Measurements from ENCODE around the gene PTTG1IP.
"Not testable (repeated sequence)": the region's sequence is repeated elsewhere in the genome, so short reads cannot be mapped to it uniquely, and the experiment has no call there.

Gene PTTG1IP

DNA sequence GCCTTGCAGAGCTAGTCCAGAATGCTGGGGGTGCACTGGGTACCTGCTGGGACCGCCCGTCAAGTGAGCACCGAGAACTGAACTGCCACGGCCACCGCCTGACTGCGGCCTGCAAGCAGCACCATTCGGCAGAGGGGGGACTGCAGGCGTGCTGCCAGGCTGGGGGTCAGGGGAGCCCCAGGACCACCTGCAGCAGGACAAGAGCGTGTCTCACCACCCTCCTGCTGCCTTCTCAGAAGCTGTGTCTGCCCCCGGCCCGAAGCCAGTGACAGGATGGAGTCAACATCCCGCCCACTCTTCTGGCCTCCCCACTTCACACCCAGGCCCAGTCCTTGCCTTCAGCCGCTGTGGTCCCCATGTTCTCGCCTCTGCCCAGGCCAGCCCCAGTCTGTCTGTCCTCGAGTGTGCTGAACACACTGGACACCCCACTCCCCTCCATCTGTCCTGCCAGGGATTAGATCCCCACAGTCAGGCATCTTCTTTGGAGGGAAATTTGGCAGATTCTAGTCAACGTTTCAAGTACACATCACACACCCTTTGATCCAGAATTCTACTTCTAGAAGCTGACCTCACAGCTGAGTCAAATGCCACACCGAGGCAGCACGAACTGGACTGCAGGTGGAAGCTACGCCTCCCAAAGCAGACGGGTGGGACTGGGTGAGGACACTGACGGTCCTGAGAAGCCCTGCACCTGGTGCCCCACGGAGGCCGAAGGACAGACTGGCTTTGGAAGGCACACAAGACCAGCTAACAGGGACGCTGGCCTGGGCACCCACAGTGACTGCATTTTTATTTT lies 26.0 kb downstream of the PTTG1IP start:
- DNase-seq (ENCODE audit: low read depth in 1 of 2, low spot score in 1 of 2) = no peak

DNA sequence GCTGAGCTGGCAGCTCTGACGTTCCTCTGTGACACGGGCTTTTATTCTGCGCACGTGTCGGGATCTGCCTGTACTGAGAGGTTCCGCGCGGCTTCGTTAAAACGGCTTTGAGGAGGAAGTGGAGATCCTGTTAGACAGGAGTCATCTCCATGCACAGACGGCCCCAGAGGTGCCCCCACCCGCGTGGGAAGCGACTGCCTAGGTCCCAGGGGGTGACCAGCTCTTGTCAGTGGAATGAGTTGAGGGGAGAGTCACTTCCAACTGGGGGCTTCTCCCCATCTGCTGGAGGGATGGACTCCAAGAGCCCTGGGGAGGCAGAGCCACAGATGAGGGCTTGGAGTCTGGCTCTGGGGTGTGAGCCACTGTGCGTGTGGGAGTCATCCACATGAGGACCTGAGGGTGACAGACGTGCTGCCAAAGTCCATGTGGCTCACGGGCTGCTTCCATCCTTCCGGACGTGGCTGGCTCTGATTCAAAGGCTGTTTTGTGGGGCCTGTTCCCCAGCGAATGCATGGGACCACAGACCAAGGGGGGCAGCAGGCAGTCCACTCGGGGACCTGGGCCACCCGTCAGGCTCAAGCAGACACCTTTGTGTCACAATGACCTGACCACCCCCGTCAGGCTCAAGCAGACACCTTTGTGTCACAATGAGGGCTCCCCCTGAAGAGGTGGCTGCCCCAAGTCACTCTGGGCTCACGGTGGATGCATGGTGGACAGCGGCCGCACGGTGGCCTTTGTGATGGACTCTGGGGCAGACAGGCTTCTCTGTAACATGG lies 26.8 kb downstream of the PTTG1IP start:
- no peak for DNase-seq (ENCODE audit: low read depth in 1 of 2, low spot score in 1 of 2)

DNA sequence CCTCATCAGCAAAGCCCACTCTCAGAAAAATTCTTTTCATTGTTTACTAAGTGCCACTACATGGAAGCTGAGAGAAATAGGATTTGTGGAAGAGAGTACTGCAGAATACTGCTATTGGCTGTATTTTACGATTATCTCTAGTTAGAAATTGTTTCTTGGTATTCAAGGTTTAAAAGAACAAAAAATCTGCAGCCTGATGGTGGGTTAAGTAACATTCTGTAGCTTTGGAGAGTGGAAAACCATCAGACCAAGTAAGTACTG lies 27.3 kb downstream of the PTTG1IP start:
- DNase-seq (ENCODE audit: low read depth in 1 of 2, low spot score in 1 of 2) = no peak

DNA sequence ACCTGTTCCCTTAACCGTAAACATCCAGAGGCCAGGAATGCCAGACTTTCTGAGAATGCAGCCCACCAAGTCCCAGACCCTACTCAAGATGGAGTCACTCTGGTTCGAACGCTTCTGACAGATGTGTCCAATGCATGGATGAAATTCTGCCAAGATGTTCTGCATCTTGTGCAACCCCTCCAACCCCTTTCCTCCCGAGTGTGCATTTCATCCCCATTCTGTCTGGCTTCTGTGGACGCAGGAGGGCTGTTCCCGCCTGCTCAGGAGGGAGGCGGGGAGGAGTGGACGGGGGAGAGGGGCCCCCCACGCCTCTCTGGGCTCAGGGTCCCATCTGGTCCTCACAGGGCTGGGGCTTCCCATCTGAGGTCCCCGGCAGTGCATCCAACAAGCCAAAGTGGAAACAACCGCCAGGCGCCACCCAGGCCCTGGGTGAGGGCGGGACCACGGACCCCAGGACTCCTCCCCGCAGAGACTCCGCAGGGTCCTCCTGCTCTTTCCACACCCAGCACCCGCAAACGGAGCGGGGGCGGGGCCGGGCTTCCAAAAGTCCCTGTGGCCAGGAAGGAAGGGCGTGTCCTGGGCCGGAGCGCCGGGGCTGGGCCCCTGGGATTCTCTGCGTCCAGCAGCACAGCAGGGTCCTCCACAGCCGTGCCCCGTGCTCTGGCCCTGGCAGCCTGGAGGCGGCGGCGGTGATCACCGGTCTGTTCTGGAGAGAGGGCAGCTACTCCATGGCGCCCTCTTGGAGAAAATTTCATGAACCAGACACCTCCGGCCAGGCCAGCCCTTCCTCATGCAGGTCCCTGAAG lies 27.9 kb downstream of the PTTG1IP start:
- peak in 1 of 2 donors; percentile 33 for DNase-seq (ENCODE audit: low read depth in 1 of 2, low spot score in 1 of 2)

DNA sequence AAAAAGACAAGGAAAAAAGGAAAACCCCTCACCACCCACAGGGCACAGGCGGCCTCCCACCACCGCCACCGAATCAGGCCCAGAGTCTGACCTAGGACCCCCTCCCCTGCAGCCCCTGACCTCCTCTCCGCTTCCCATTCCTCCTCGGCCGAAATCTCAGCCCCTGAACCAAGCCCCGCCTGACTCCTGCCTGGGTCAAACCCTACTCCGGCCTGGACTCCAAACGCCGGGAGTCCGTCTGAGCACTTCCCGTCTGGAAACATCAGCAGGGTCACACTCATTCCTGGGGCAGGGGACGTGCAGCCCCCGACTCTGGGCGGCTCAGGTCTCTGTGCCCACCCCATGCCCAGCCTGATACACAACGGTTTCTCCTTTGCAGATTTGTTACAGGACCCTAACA lies 29.2 kb downstream of the PTTG1IP start:
- DNase-seq (ENCODE audit: low read depth in 1 of 2, low spot score in 1 of 2) = no peak

DNA sequence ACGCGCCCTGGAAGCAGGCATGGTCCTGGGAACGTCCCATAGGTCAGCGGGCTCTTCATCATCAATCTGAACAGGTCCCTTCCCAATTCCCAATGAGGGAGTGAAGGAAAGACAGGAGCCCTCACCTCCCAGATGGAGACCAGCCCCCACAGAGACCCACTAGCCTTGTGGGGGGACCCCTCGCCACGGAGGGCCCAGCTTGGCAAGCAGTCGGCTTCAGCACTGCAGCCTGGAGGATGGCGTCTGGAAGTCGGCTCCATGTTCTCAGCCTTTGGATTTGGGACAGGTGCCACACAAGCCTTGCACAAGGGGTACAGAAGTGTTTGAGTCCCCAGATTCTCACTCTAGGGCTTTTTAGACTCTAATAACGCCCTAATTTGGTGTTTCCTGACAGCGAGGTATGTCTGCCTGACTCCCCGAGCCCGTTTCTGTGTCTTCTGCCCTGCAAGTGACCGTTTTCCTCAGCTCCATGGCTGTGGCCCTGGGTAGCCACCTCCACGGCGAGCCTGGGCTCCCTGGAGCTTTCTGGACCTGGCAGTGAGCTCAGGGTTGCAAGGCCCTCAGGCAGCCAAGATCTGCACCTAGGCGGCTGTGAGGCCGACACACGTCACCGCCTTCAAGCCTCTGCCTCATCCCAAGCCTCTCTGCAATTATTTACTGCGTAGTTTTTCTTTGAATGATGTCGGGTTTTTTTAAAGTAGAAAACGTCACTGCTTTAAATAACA lies 30.6 kb downstream of the PTTG1IP start:
- no peak for DNase-seq (ENCODE audit: low read depth in 1 of 2, low spot score in 1 of 2)

DNA sequence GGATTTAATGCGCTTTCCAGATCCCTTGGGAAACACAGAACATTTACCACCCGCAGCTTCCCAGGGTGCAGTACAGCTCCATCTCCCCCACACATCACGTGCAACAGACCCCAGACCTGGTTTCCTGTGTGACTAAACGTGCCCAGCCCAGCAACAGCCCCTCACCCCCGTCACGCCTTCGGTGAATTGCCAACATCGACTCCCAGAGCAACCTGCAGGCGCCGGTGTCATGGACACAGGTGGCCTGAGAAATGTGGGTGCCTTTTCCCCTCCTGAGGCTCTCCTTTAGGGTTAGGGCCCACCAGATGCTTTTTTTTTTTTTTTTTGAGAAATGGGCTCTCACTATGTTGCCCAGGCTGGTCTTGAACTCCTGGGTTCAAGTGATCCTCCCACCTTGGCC lies 31.4 kb downstream of the PTTG1IP start:
- no peak for DNase-seq (ENCODE audit: low read depth in 1 of 2, low spot score in 1 of 2)

DNA sequence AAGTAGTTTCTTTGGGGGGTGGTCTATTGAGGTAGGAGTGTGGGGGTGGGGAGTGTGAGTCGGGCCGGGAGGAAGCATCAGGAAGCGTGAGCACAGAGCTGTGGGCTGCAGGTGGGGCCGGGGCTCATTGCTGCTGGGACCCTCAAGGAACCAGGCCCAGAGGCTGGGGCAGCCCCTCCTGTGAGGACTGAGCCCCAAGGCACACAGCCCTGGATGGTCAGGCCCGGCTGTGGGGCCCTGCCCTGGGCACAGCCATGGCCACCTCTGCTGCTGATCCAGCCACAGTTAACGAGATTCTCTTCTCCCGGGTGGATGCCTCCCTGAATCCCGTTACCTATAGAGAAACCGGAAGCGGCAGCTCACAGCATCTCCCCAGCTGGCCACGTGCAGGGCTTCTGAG lies 32.7 kb downstream of the PTTG1IP start:
- DNase-seq (ENCODE audit: low read depth in 1 of 2, low spot score in 1 of 2) = no peak

DNA sequence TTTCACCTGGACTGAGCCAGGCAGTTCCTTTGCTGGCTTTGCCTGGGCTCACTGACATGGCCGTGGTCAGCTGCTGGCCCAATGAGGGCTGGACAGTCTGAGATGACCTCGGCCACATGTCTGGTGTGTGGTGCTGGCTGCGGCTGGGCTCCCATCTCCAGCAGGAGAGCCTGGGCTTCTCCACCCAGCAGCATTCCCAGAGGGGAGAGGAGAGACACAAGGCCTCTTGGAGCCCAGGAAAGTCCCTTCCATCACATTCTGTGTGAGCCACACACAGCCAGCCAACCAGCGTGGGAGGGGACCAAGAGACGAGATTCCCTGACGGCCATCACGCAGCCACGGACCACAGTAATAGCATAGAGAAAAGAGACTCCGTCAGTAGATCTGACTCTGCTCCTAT lies 34.5 kb downstream of the PTTG1IP start:
- DNase-seq (ENCODE audit: low read depth in 1 of 2, low spot score in 1 of 2) = no peak

DNA sequence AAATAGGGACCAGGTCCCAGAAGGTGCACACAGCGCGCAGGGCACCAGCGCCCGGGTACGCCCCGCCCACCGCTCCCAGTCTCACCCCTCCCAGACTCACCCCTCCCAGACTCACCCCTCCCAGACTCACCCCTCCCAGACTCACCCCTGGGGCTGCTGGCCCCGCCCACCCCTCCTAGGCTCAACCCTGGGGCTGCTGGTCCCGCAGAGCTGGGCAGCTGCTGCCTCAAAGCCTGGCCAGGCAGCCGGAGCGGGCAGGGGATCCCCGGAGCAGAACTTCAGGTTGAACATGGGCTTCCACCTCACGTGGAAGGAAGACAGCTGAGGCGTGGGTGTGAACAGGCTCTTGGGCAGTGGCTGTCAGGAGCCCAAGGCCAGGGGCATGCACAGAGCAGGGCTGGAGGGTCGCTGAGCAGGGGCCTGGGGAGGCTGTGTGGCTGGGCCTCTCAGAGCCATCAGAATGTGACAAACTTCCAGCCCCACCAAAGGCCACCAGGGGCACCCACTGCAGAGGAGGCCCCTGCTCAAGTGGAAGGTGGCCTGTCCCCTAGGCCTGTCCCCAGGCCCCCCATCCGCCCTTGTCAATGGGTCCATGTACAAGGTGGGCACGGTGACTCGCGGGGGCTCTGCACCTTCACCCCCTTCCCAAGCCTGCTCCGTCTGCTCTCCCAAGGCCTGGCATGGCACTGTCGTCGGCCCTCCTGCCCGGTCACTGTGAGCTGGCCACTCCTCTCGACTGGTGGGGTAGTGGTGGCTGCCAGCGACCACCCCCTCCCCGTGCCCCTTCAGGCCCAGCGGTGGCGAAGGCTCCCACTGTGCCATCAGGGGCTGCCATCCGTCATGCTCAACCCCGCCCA lies 35.2 kb downstream of the PTTG1IP start:
- no peak for DNase-seq (ENCODE audit: low read depth in 1 of 2, low spot score in 1 of 2)

DNA sequence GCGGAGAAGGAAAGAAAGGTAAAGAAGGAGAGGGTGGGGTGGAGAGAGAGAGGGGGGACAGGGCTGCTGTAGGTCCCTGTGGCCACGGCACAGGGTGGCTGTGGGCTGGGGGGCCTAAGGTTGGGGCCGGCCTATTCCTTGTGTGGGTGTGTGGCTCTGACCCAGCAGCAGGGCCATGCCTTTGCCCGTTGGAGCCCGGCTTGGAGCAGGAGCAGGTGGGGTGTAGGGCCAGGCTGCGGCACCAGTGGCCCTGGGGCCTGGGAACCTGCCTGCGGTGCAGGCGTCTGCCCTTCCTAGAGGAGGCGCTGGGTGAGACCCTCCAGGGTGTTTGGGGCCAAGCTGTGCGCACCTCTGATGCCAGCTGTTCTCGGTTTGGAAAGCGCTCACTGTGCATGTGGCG lies 36.0 kb downstream of the PTTG1IP start:
- no peak for DNase-seq (ENCODE audit: low read depth in 1 of 2, low spot score in 1 of 2)

DNA sequence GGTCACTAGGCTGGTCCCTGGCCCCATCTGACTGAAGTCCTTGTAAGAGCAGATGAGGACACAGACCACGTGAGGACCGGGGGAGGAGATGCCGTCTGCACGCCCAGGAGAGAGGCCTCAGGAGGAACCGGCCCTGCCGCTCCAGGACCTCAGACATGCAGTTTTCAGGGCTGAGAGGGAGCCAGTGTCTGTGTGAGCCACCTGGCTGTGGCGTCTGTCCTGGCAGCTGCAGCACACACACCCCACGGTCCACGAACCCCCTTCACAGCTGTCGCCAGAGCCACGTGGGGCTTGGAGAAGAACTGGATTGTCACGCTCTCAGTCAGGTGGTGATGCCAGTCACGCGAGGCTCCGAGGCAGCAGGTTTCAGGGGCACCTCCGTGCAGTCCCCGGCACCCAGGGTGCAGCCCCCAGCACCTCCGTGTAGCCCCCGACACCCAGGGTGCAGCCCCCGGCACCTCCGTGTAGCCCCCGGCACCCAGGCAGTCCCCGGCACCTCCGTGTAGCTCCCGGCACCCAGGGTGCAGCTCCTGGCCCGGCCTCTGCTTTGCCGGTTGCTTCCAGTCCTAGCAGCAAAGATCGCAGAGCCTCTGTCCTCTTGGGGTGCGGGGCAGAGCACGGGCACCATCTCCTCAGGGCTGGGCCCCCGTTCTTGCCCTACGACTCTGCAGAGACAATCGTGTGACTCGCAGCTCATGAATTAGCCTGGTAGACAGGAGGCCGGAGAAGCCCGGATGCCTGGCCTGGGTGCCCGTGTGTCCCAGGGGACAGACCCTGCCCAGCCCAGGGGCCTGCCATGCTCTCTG lies 36.6 kb downstream of the PTTG1IP start:
- DNase-seq (ENCODE audit: low read depth in 1 of 2, low spot score in 1 of 2) = no peak

DNA sequence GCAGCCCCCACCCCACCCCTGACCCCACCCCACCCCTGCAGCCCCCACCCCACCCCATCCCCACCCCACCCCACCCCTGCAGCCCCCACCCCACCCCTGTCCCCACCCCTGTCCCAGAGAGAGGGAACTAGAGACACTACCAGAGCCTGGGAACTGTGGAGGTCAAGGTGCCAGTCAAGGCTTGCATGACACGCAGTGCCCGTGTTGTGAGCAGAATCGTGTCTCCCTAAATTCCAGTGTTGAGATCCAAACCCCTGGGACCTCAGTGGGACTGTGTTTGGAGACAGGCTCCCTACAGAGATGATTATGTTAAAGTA lies 37.2 kb downstream of the PTTG1IP start:
- no peak for DNase-seq (ENCODE audit: low read depth in 1 of 2, low spot score in 1 of 2)

DNA sequence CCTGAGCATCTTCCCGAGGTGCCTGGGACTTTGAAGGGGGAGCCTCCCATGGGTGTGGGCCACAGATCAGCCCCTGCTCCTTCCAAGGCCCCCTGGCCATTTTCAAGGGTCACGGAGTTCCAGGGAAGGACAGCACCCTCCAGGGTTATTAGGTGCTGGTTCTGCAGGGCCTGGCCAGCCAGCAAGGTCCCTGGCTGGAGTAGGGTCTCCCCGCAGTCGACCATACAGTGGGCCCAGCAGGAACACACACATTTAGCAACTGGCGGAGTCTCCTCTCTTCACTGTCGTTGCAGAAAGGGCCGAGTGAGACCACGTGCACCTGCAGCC lies 37.9 kb downstream of the PTTG1IP start:
- DNase-seq (ENCODE audit: low read depth in 1 of 2, low spot score in 1 of 2) = no peak

DNA sequence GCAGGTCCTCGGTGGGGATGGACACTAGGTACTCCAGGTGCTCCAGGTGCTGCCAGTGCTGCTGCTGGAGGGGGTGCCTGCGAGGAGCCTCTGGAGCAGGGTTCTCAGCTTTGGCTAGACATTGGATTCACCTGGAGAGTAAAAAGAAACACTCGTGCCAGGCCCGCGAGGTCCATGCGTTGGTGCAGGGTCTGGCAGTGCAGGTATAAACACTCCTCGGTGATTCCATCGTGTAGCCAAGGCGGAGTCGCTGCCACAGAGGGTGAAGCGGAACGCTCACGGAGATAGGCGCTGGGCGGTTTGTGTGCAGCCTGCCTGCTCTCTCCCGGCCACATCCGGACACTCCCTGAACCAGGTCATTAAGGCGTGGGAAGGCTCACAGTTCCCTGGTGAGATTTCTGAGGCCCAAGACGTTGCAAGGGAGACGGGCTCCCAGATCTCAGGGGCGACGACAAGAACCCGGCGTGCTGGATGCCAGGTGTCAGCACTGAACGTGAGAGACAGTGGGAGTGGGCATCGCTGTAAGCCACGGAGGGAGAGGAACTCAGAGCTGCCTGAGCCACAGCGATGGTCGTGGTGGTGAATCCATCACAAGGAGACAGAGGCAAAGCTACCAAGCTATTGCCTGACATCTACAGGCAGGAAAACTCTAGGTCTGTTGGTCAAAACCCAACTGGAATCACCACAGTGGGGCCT lies 38.4 kb downstream of the PTTG1IP start:
- no peak for DNase-seq (ENCODE audit: low read depth in 1 of 2, low spot score in 1 of 2)

DNA sequence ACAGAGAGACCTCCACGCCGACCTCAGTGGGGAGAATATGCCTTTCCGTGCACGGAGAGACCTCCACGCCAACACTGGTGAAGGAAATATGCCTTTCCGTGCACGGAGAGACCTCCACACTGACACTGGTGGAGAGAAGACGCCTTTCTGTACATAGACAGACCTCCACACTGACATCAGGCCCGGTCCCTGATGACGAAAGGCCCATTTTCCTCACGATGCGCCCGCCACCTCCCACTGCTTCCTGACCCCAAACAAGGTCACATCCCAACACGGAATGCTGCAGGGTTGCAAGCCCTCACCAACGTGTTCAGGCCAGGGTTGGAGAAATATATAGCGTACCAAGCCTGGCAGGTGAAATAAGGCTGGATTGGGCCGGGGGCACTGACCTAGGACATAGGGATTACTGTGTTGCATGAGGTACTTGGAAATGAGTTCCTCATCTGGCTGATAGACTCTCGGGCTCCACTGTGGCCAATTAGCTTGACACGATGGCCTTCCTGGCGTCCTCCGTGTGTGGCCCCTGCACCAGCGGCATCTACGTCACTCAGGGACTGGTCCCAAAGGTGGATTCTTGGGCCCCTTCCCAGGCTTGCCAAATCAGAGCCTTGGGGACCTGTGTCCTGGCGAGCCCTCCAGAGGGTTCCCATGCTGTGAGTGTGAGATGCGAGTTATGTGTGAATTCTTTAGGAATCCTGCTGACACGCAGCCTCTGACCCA lies 39.1 kb downstream of the PTTG1IP start:
- DNase-seq (ENCODE audit: low read depth in 1 of 2, low spot score in 1 of 2) = no peak

DNA sequence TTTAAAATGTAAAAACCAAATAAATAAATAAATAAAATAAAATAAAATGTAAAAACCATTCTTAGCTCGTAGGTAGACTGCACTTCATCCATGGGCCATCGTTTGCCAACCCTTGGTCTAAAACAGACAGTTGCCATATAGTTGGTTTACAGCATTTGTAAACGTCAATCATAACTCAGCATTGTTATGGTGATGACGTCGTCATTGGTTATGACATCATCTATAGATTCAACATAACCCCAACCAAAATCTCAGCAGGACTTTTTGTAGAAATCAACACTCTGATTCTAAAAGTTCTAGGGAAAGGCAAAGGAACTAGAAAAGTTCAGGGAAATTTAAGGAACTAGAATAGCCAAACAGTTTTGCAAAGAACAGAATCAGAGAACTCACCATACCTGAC lies 39.8 kb downstream of the PTTG1IP start:
- no peak for DNase-seq (ENCODE audit: low read depth in 1 of 2, low spot score in 1 of 2)

DNA sequence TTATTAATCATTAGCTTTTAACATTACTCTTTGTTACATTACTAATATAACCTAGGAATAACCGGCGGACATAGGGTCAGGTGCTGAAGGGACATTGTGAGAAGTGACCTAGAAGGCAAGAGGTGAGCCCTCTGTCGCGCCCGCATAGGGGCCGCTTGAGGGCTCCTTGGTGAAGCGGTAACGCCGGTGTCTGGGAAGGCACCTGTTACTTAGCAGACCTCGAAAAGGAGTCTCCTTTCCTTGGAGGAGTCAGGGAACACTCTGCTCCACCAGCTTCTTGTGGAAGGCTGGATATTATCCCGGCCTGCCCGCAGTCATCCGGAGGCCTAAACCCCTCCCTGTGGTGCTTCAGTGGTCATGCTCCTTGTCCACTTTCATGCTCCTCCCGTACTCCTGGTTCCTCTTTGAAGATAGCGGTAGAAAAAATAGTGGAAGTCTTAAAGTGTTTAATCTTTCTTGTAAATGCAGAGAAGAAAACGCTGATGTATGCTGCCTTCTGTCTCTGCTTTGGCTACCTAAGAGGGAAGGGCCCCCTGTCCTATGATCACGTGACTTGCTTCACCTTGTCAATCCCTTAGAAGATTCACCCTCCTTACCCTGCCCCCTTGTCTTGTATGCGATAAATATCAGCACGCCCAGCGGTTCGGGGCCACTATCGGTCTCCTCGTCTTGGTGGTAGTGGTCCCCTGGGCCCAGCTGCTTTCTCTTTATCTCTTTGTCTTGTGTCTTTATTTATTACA lies 40.8 kb downstream of the PTTG1IP start:
- DNase-seq (ENCODE audit: low read depth in 1 of 2, low spot score in 1 of 2) = not testable (repeated sequence)
